Upper lobe of left lung (tissue), 4 donors: Measurements from ENCODE around the gene PERP.

Experiments used
- EP300 ChIP-seq, 4 donors: sonication (generic); formaldehyde crosslinking; IDR thresholded peaks; one replicate each; pipeline ENCODE4 v1.5.1; 2017; ENCODE audit warnings: antibody characterized with exemption in 4 of 4, control low read depth in 2 of 4
- POLR2A ChIP-seq, 4 donors: fragments of 450-650 bp; IDR thresholded peaks; one replicate each; pipeline ENCODE4 v1.5.1; 2016 to 2017; ENCODE audit warnings: antibody characterized with exemption in 4 of 4, mild to moderate bottlenecking in 2 of 4
- POLR2AphosphoS5 ChIP-seq, 2 donors: sonication (generic); formaldehyde crosslinking; IDR thresholded peaks; one replicate each; pipeline ENCODE4 v1.5.1; 2017; ENCODE audit warnings: antibody characterized with exemption in 2 of 2
- TF ChIP-seq, protein P1 (sequence below), 6 experiments: fragments of 450-650 bp in 4 of 6; fragments of 200-600 bp in 2 of 6; sonication (generic) in 2 of 6; IDR thresholded peaks; one replicate each; pipeline ENCODE4 v1.5.1; 2016 to 2019; ENCODE audit warnings: antibody characterized with exemption in 6 of 6

DNA sequence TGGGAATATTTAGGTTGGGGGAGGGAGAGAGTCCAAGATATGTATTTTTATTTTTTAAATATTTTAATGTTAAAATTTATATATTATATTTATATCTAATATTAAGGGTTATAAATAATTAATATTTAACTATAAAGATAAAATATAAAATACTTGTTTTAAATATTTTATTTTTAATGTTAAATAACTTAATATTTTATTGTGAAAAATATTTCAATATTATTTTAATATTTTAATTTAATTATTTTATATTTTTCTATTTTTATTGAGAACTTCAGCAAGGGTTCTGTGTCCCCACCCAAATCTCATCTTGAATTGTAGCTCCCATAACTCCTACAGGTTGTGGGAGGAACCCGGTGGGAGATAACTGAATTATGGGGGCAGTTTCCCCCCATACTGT lies 34.0 kb downstream of the PERP start:
- TF ChIP-seq POLR2AphosphoS5 (IDR thresholded peaks at IDR 0.05) (no peak), POLR2A (IDR thresholded peaks at IDR 0.05) (no peak), EP300 (IDR thresholded peaks at IDR 0.05) (no peak)
- TF ChIP-seq, protein P1, sequence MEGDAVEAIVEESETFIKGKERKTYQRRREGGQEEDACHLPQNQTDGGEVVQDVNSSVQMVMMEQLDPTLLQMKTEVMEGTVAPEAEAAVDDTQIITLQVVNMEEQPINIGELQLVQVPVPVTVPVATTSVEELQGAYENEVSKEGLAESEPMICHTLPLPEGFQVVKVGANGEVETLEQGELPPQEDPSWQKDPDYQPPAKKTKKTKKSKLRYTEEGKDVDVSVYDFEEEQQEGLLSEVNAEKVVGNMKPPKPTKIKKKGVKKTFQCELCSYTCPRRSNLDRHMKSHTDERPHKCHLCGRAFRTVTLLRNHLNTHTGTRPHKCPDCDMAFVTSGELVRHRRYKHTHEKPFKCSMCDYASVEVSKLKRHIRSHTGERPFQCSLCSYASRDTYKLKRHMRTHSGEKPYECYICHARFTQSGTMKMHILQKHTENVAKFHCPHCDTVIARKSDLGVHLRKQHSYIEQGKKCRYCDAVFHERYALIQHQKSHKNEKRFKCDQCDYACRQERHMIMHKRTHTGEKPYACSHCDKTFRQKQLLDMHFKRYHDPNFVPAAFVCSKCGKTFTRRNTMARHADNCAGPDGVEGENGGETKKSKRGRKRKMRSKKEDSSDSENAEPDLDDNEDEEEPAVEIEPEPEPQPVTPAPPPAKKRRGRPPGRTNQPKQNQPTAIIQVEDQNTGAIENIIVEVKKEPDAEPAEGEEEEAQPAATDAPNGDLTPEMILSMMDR (IDR thresholded peaks at IDR 0.05): no peak
